A549 (cell line): ENCODE results near the gene CDK17. TPM values are rescaled to one million over a fixed set of nuclear protein-coding genes. Genes with fewer than 3 reads are reported as not detected.

Source experiments
- ATAC-seq, 2 experiments: fragments of 200-7000 bp in 1 of 2; fragments of >200 bp in 1 of 2; cut with Nextera tagmentation in 1 of 2; cut with Tn5 transposase in 1 of 2; 3 replicates each; pipeline versions ENCODE4 v1.8.0 to v1.9.1; 2018 to 2020; ENCODE audit warnings: mild to moderate bottlenecking in 1 of 2, moderate library complexity in 1 of 2
- CTCF ChIA-PET: fragments of 300-600 bp; sonication (Branson Sonifier 250); formaldehyde crosslinking; extraction: SDS; loops from one replicate; lab custom pipeline; 2021; ENCODE audit warnings: antibody characterized with exemption, inconsistent platforms; lab: Yijun Ruan, JAX
- POLR2A ChIA-PET: fragments of 350-600 bp; formaldehyde crosslinking; extraction: SDS; loops from one replicate; lab custom pipeline; 2021; ENCODE audit warnings: antibody characterized with exemption, inconsistent platforms; lab: Yijun Ruan, JAX
- DNase-seq, 2 experiments: peaks; one replicate each; pipeline versions ENCODE4 v3.0.0 to v3.0.0-alpha.2; 2011 to 2016; ENCODE audit warnings: low read depth in 1 of 2, low spot score in 1 of 2
- FAIRE-seq: peaks from 2 replicates; lab custom pipeline; 2011; peaks lifted over from hg19 to GRCh38; lab: Jason Lieb, UNC
- H3K27ac ChIP-seq, 2 experiments: fragments of >200 bp; sonication (Bioruptor Twin); formaldehyde crosslinking; 3 replicates each; pipeline ENCODE4 v1.5.1; 2016 to 2017
- H3K4me1 ChIP-seq: fragments of >200 bp; sonication (Bioruptor Twin); formaldehyde crosslinking; 3 replicates; pipeline ENCODE4 v1.6.1; 2016
- H3K4me2 ChIP-seq: fragments of >200 bp; sonication (Bioruptor Twin); formaldehyde crosslinking; 3 replicates; pipeline ENCODE4 v1.6.1; 2016
- H3K4me3 ChIP-seq: fragments of >200 bp; sonication (Bioruptor Twin); formaldehyde crosslinking; 3 replicates; pipeline ENCODE4 v1.5.1; 2016
- H3K9me3 ChIP-seq: fragments of >200 bp; sonication (Bioruptor Twin); formaldehyde crosslinking; 3 replicates; pipeline ENCODE4 v1.6.1; 2016
- CBX2 ChIP-seq: fragments of 200-600 bp; sonication (generic); IDR thresholded peaks from 2 replicates; pipeline ENCODE4 v1.6.1; 2016; ENCODE audit warnings: low read depth, mild to moderate bottlenecking, borderline replicate concordance
- CHD2 ChIP-seq: fragments of 150-350 bp; IDR thresholded peaks from 2 replicates; pipeline ENCODE4 v1.6.1; 2014; ENCODE audit warnings: low read length; ENCODE audit not compliant: partially characterized antibody
- EHF ChIP-seq: fragments of 250-450 bp; sonication (Bioruptor Pico); IDR thresholded peaks from 2 replicates; pipeline ENCODE4 v1.5.0; 2020; ENCODE audit warnings: mild to moderate bottlenecking
- EP300 ChIP-seq, 2 experiments: fragments of >200 bp; sonication (Bioruptor Twin); formaldehyde crosslinking; IDR thresholded peaks; 2 replicates in 1 of 2; 3 replicates in 1 of 2; pipeline ENCODE4 v1.6.1; 2016 to 2017
- FOSB ChIP-seq: fragments of 250-450 bp; sonication (Bioruptor Pico); IDR thresholded peaks from 2 replicates; pipeline ENCODE4 v1.5.0; 2020; ENCODE audit warnings: mild to moderate bottlenecking, moderate library complexity
- FOSL2 ChIP-seq, 2 experiments: fragments of 450-650 bp in 1 of 2; fragments of >200 bp in 1 of 2; sonication (Bioruptor Twin) in 1 of 2; formaldehyde crosslinking; IDR thresholded peaks; 2 replicates each; pipeline versions ENCODE4 v1.5.0 to v1.6.1; 2016 to 2020; ENCODE audit warnings: mild to moderate bottlenecking in 1 of 2, moderate library complexity in 1 of 2
- HMGXB4 ChIP-seq: fragments of 250-450 bp; sonication (Bioruptor Pico); IDR thresholded peaks from 2 replicates; pipeline ENCODE4 v1.5.0; 2021; ENCODE audit warnings: mild to moderate bottlenecking, moderate library complexity, borderline replicate concordance
- HOXA7 ChIP-seq: fragments of 250-450 bp; sonication (Bioruptor Pico); IDR thresholded peaks from 2 replicates; pipeline ENCODE4 v1.5.0; 2020; ENCODE audit warnings: mild to moderate bottlenecking, moderate library complexity
- JUN ChIP-seq, 2 experiments: fragments of >200 bp; sonication (Bioruptor Twin); formaldehyde crosslinking; IDR thresholded peaks; 2 replicates in 1 of 2; 3 replicates in 1 of 2; pipeline ENCODE4 v1.6.1; 2016 to 2017
- JUNB ChIP-seq: fragments of >200 bp; sonication (Bioruptor Twin); formaldehyde crosslinking; IDR thresholded peaks from 2 replicates; pipeline ENCODE4 v1.6.1; 2016
- KDM1A ChIP-seq: fragments of 200-600 bp; sonication (generic); IDR thresholded peaks from 2 replicates; pipeline ENCODE4 v1.6.1; 2016; ENCODE audit warnings: low read depth, mild to moderate bottlenecking
- KDM5A ChIP-seq: fragments of 200-600 bp; sonication (generic); IDR thresholded peaks from 2 replicates; pipeline ENCODE4 v1.6.1; 2016; ENCODE audit warnings: antibody characterized with exemption, mild to moderate bottlenecking
- MAX ChIP-seq: IDR thresholded peaks from 2 replicates; pipeline ENCODE4 v1.6.1; 2012
- MYC ChIP-seq: IDR thresholded peaks from 2 replicates; pipeline ENCODE4 v1.6.1; 2012; ENCODE audit warnings: mild to moderate bottlenecking, inconsistent platforms, low read length, improper control_type of control experiment, borderline replicate concordance
- NR3C1 ChIP-seq: fragments of >200 bp; sonication (Bioruptor Twin); formaldehyde crosslinking; IDR thresholded peaks from 3 replicates; pipeline ENCODE4 v1.6.1; 2017
- PHF8 ChIP-seq: fragments of 200-600 bp; sonication (generic); IDR thresholded peaks from 2 replicates; pipeline ENCODE4 v1.6.1; 2016; ENCODE audit warnings: low read depth, mild to moderate bottlenecking, antibody characterized with exemption, moderate library complexity, borderline replicate concordance
- POLR2AphosphoS2 ChIP-seq: conservative IDR thresholded peaks from 2 replicates; pipeline ENCODE4 v1.6.1; 2012; ENCODE audit warnings: low read length, improper control_type of control experiment, inconsistent platforms
- RAD21 ChIP-seq, 2 experiments: fragments of >200 bp in 1 of 2; sonication (Bioruptor Twin) in 1 of 2; formaldehyde crosslinking in 1 of 2; IDR thresholded peaks in 1 of 2; conservative IDR thresholded peaks in 1 of 2; 2 replicates in 1 of 2; 3 replicates in 1 of 2; pipeline ENCODE4 v1.6.1; 2012 to 2018; ENCODE audit warnings: inconsistent platforms in 1 of 2
- RCOR1 ChIP-seq: fragments of 150-350 bp; IDR thresholded peaks from 2 replicates; pipeline ENCODE4 v1.6.1; 2014; ENCODE audit warnings: antibody characterized with exemption, low read length, low read depth
- SREBF2 ChIP-seq: fragments of 450-650 bp; IDR thresholded peaks from 2 replicates; pipeline ENCODE4 v1.6.1; 2014; ENCODE audit warnings: mild to moderate bottlenecking, moderate library complexity
- TP53 ChIP-seq: fragments of 250-450 bp; sonication (Bioruptor Pico); IDR thresholded peaks from 2 replicates; pipeline ENCODE4 v1.5.0; 2021; ENCODE audit warnings: mild to moderate bottlenecking, moderate library complexity
- ZC3H11A ChIP-seq: fragments of 450-650 bp; IDR thresholded peaks from 2 replicates; pipeline ENCODE4 v1.6.1; 2014; ENCODE audit warnings: antibody characterized with exemption, mild to moderate bottlenecking
- ZNF302 ChIP-seq: fragments of 250-450 bp; sonication (Bioruptor Pico); IDR thresholded peaks from 2 replicates; pipeline ENCODE4 v1.9.0; 2021; ENCODE audit warnings: inconsistent platforms, mild to moderate bottlenecking, moderate library complexity
- ZSCAN20 ChIP-seq: fragments of 250-450 bp; sonication (Bioruptor Pico); IDR thresholded peaks from 2 replicates; pipeline ENCODE4 v1.8.0; 2022; ENCODE audit warnings: mild to moderate bottlenecking, moderate library complexity
- WGBS: methylation state at CpG from one replicate; pipeline ENCODE4 v1.1.6; 2017; ENCODE audit errors: missing lambda C conversion rate; 5-methylcytosine and 5-hydroxymethylcytosine counted together
- polyA plus RNA-seq, 4 experiments: library from polyadenylated mRNA; depleted of rRNA in 3 of 4; stranded (reverse); fragments of >200 nt; fragmentation: RNase III in 1 of 4; extraction: RNeasy Plus Mini Kit Qiagen cat#74134 plus additional on column Dnase treatment in 1 of 4; gene quantifications; 2 replicates in 3 of 4; 3 replicates in 1 of 4; pipeline ENCODE4 v1.2.3, GENCODE V29; 2011 to 2017
- TF ChIP-seq, protein P1 (sequence below): fragments of 200-600 bp; sonication (generic); IDR thresholded peaks from 2 replicates; pipeline ENCODE4 v1.6.1; 2016; ENCODE audit warnings: antibody characterized with exemption, mild to moderate bottlenecking, moderate library complexity
- TF ChIP-seq, protein P2 (sequence below): fragments of >200 bp; sonication (Bioruptor Twin); formaldehyde crosslinking; IDR thresholded peaks from 3 replicates; pipeline ENCODE4 v1.6.1; 2016

The CDK17 gene
- polyA plus RNA-seq, 2 of the 4 experiments (the other 2 are of a cell fraction): 11.4 to 43.5 TPM

DNA sequence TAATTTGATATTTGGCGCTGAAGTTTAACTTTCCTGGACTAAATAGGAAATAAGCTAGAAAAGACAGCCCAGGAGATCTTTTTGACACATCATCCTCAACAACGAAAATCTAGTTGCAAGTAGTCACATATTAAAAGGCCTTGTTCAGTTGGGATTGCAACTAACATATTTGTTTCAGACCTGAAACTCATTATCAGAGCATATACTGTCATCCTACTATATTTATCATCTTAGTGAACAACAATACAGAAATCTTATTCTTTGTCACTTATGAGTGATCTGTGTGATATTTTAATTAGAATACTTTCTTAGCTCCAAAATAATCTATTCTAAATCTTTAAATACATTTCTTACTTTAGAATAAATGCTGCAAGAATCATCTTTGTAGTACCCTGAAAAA lies 134.0 kb downstream of the CDK17 start:
- Histone ChIP-seq H3K4me1 (peaks cover 10% of the 10 kb centered on the region; the same call in 1 of the 3 replicates), H3K27ac (no peak overlapping the region), H3K4me3 (no peak overlapping the region), H3K4me2 (no peak overlapping the region), H3K9me3 (no peaks in the 10 kb centered on the region)
- WGBS: 79% methylated on average over 2 of the region's 2 CpGs
- ChIA-PET CTCF (interaction anchor here (1.1 kb wide), 1 partner anchor 206 kb away, joined by 3 read pairs; no protein-coding TSS in a partner anchor), POLR2A (no interaction called here)
- no peak for TF ChIP-seq FOSB (CRISPR knock-in tag)
- TF ChIP-seq RCOR1: no peak
- no peak for TF ChIP-seq FOSL2 (IDR thresholded peaks at IDR 0.05)
- no peak for TF ChIP-seq FOSL2 (CRISPR knock-in tag; IDR thresholded peaks at IDR 0.05)
- TF ChIP-seq, protein P1, sequence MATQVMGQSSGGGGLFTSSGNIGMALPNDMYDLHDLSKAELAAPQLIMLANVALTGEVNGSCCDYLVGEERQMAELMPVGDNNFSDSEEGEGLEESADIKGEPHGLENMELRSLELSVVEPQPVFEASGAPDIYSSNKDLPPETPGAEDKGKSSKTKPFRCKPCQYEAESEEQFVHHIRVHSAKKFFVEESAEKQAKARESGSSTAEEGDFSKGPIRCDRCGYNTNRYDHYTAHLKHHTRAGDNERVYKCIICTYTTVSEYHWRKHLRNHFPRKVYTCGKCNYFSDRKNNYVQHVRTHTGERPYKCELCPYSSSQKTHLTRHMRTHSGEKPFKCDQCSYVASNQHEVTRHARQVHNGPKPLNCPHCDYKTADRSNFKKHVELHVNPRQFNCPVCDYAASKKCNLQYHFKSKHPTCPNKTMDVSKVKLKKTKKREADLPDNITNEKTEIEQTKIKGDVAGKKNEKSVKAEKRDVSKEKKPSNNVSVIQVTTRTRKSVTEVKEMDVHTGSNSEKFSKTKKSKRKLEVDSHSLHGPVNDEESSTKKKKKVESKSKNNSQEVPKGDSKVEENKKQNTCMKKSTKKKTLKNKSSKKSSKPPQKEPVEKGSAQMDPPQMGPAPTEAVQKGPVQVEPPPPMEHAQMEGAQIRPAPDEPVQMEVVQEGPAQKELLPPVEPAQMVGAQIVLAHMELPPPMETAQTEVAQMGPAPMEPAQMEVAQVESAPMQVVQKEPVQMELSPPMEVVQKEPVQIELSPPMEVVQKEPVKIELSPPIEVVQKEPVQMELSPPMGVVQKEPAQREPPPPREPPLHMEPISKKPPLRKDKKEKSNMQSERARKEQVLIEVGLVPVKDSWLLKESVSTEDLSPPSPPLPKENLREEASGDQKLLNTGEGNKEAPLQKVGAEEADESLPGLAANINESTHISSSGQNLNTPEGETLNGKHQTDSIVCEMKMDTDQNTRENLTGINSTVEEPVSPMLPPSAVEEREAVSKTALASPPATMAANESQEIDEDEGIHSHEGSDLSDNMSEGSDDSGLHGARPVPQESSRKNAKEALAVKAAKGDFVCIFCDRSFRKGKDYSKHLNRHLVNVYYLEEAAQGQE: no peak
- TF ChIP-seq KDM1A: no peak
- TF ChIP-seq HMGXB4 (CRISPR knock-in tag): no peak
- no peak for TF ChIP-seq KDM5A
- TF ChIP-seq MYC: no peak
- no peak for TF ChIP-seq HOXA7
- TF ChIP-seq MAX: no peak
- TF ChIP-seq RAD21 (conservative IDR thresholded peaks at IDR 0.05 in 1 of 2, IDR thresholded peaks at IDR 0.05 in 1 of 2): no peak
- no peak for TF ChIP-seq ZSCAN20 (CRISPR knock-in tag)
- TF ChIP-seq CHD2: no peak
- no peak for TF ChIP-seq ZC3H11A
- TF ChIP-seq TP53 (CRISPR knock-in tag): no peak
- DNase-seq (no peak), ATAC-seq (no peak), FAIRE-seq (no peak)

- TF ChIP-seq, protein P1: no peak
- TF ChIP-seq CBX2: no peak
- no peak for TF ChIP-seq JUNB
- TF ChIP-seq MYC: no peak
- no peak for TF ChIP-seq ZC3H11A
- TF ChIP-seq SREBF2: no peak
- no peak for TF ChIP-seq JUN (IDR thresholded peaks at IDR 0.05)
- TF ChIP-seq NR3C1: no peak
- no peak for TF ChIP-seq ZNF302 (CRISPR knock-in tag)
- TF ChIP-seq CHD2: no peak
- no peak for TF ChIP-seq EHF (CRISPR knock-in tag)
- TF ChIP-seq EP300 (IDR thresholded peaks at IDR 0.05): no peak
- no peak for TF ChIP-seq FOSB (CRISPR knock-in tag)
- TF ChIP-seq, protein P2, sequence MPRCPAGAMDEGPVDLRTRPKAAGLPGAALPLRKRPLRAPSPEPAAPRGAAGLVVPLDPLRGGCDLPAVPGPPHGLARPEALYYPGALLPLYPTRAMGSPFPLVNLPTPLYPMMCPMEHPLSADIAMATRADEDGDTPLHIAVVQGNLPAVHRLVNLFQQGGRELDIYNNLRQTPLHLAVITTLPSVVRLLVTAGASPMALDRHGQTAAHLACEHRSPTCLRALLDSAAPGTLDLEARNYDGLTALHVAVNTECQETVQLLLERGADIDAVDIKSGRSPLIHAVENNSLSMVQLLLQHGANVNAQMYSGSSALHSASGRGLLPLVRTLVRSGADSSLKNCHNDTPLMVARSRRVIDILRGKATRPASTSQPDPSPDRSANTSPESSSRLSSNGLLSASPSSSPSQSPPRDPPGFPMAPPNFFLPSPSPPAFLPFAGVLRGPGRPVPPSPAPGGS: no peak
- TF ChIP-seq PHF8: no peak
- TF ChIP-seq MAX: no peak
- no peak for TF ChIP-seq POLR2AphosphoS2
- ATAC-seq: no peak
- WGBS: 98% methylated on average over 1 of the region's 1 CpG
- Histone ChIP-seq H3K4me2 (no peak overlapping the region), H3K9me3 (no peaks in the 10 kb centered on the region), H3K27ac (no peak overlapping the region), H3K4me1 (peaks cover 10% of the 10 kb centered on the region; the same call in 1 of the 3 replicates), H3K4me3 (no peak overlapping the region)
- no peak for FAIRE-seq
- POLR2A ChIA-PET: no interaction called here
- CTCF ChIA-PET: interaction anchor here (1.1 kb wide), 1 partner anchor 205 kb away, joined by 3 read pairs; no protein-coding TSS in a partner anchor
- DNase-seq: no peak
Measured at GRCh38 chr12:96265836-96266235, 134.4 kb downstream of the CDK17 start.
